K562 (cell line): ENCODE data around the gene UCP1. TPM values are rescaled to one million over a fixed set of nuclear protein-coding genes. Genes with fewer than 3 reads are reported as not detected.

Experiments used
- ATAC-seq: fragments of 200-7000 bp; cut with Tn5 transposase; 3 replicates; pipeline ENCODE4 v1.9.1; 2020; ENCODE audit warnings: moderate library complexity
- Bru-seq: library from RNA; stranded (reverse); fragments of 400-500 nt; gene quantifications from one replicate; lab custom pipeline; 2021; lab: Mats Ljungman, UMichigan
- BruChase-seq, 2 experiments: library from RNA; stranded (reverse); fragments of 400-500 nt; gene quantifications; one replicate each; lab custom pipeline; 2021; lab: Mats Ljungman, UMichigan
- BruUV-seq: library from RNA; stranded (reverse); fragments of 400-500 nt; replicated peaks from 2 replicates; lab custom pipeline; 2021; lab: Mats Ljungman, UMichigan
- CTCF ChIA-PET: fragments of 300-600 bp; formaldehyde crosslinking; extraction: SDS; loops from one replicate; lab custom pipeline; 2021; ENCODE audit warnings: low intra/inter-chr PET ratio; lab: Yijun Ruan, JAX
- POLR2A ChIA-PET: fragments of 300-600, 350-650 bp; sonication (Branson Sonifier 250); formaldehyde crosslinking; extraction: SDS; loops from one replicate; lab custom pipeline; 2021; ENCODE audit warnings: antibody characterized with exemption, inconsistent platforms; lab: Yijun Ruan, JAX
- DNase-seq, 4 experiments: peaks; one replicate each; pipeline versions ENCODE4 v3.0.0 to v3.0.0-alpha.2; 2011 to 2018; ENCODE audit warnings: low spot score in 3 of 4, mixed read lengths in 3 of 4; ENCODE audit errors: extremely low read depth in 1 of 4
- FAIRE-seq: peaks from 2 replicates; lab custom pipeline; 2011; peaks lifted over from hg19 to GRCh38; lab: Jason Lieb, UNC
- H2AFZ ChIP-seq: 2 replicates; pipeline ENCODE4 v1.6.0; 2011; ENCODE audit warnings: low read depth, low read length, control low read depth, inconsistent platforms
- H3K27ac ChIP-seq: fragments of 200-600 bp; 3 replicates; pipeline ENCODE4 v1.8.0; 2011; ENCODE audit warnings: low read depth, mild to moderate bottlenecking, control low read depth, inconsistent platforms, low read length, moderate library complexity, mixed read lengths; ENCODE audit errors: extremely low read depth
- H3K27me3 ChIP-seq, 2 experiments: fragments of 300-600 bp in 1 of 2; 2 replicates in 1 of 2; 3 replicates in 1 of 2; pipeline versions ENCODE4 v1.6.0 to v1.8.0; 2011; ENCODE audit warnings: inconsistent platforms in 2 of 2, low read length in 2 of 2, mild to moderate bottlenecking in 1 of 2, mixed read lengths in 1 of 2, moderate library complexity in 1 of 2; ENCODE audit not compliant: control insufficient read depth in 2 of 2, insufficient read depth in 2 of 2
- H3K36me3 ChIP-seq: fragments of 300-600 bp; 3 replicates; pipeline ENCODE4 v1.8.0; 2011; ENCODE audit warnings: mild to moderate bottlenecking, low read length, inconsistent platforms; ENCODE audit not compliant: control insufficient read depth, insufficient read depth
- H3K4me1 ChIP-seq, 2 experiments: fragments of 200-600 bp in 1 of 2; replicated peaks in 1 of 2; 2 replicates in 1 of 2; 3 replicates in 1 of 2; pipeline versions ENCODE4 v1.5.1 to v1.8.0; 2011; ENCODE audit warnings: inconsistent platforms in 2 of 2, low read length in 2 of 2, mild to moderate bottlenecking in 1 of 2, mixed read lengths in 1 of 2, moderate library complexity in 1 of 2; ENCODE audit not compliant: control insufficient read depth in 2 of 2, insufficient read depth in 2 of 2
- H3K4me2 ChIP-seq: 2 replicates; pipeline ENCODE4 v1.6.1; 2011; ENCODE audit warnings: low read length, control low read depth, inconsistent platforms, mixed read lengths; ENCODE audit not compliant: insufficient read depth
- H3K4me3 ChIP-seq: fragments of 200-600 bp; sonication (generic), shearing (Covaris generic); 2 replicates; pipeline ENCODE4 v1.5.1; 2016; ENCODE audit warnings: control low read depth, inconsistent platforms
- H3K79me2 ChIP-seq: fragments of 200-600 bp; 3 replicates; pipeline ENCODE4 v1.8.0; 2011; ENCODE audit warnings: low read length, inconsistent platforms; ENCODE audit not compliant: control insufficient read depth, insufficient read depth
- H3K9ac ChIP-seq, 2 experiments: 2 replicates each; pipeline versions ENCODE4 v1.6.0 to v1.6.1; 2011; ENCODE audit warnings: low read depth in 2 of 2, low read length in 2 of 2, control low read depth in 1 of 2, inconsistent platforms in 1 of 2, mild to moderate bottlenecking in 1 of 2, mixed read lengths in 1 of 2; ENCODE audit not compliant: insufficient read depth in 1 of 2
- H3K9me1 ChIP-seq: one replicate; pipeline ENCODE4 v1.6.0; 2011; ENCODE audit warnings: inconsistent platforms, mild to moderate bottlenecking, low read length, moderate library complexity; ENCODE audit not compliant: control insufficient read depth, insufficient read depth
- H3K9me3 ChIP-seq: replicated peaks from 2 replicates; pipeline ENCODE4 v1.5.1; 2011; ENCODE audit warnings: low read depth, low read length, inconsistent platforms; ENCODE audit not compliant: control insufficient read depth, insufficient read depth
- H4K20me1 ChIP-seq: replicated peaks from 2 replicates; pipeline ENCODE4 v1.6.1; 2011; ENCODE audit warnings: low read length, inconsistent platforms, mixed read lengths; ENCODE audit not compliant: control insufficient read depth, insufficient read depth
- CBX8 ChIP-seq: fragments of 200-600 bp; sonication (generic); IDR thresholded peaks from 2 replicates; pipeline ENCODE4 v1.6.1; 2012; ENCODE audit warnings: borderline replicate concordance, mixed run types, low read depth, mild to moderate bottlenecking, moderate library complexity, mixed read lengths, low read length, control low read depth, inconsistent platforms; ENCODE audit not compliant: poor library complexity, severe bottlenecking; ENCODE audit errors: extremely low read depth
- IFI16 ChIP-seq: fragments of 250-450 bp; sonication (Bioruptor Pico); IDR thresholded peaks from 2 replicates; pipeline ENCODE4 v2.1.2; 2022; ENCODE audit warnings: mild to moderate bottlenecking, inconsistent platforms
- NEUROD1 ChIP-seq: fragments of 150-350 bp; IDR thresholded peaks from 2 replicates; pipeline ENCODE4 v1.6.1; 2014; ENCODE audit warnings: borderline replicate concordance, low read length, low read depth; ENCODE audit not compliant: partially characterized antibody
- NFATC3 ChIP-seq: fragments of 450-650 bp; IDR thresholded peaks from 2 replicates; pipeline ENCODE4 v1.6.1; 2017; ENCODE audit warnings: mild to moderate bottlenecking
- PRMT5 ChIP-seq: sonication (generic); formaldehyde crosslinking; IDR thresholded peaks from 2 replicates; pipeline ENCODE4 v1.5.0; 2020; ENCODE audit warnings: missing genetic modification reagents
- SMARCB1 ChIP-seq: IDR thresholded peaks from 2 replicates; pipeline ENCODE4 v1.6.1; 2011; ENCODE audit warnings: improper control_type of control experiment, low read depth; ENCODE audit not compliant: insufficient read length
- ZBTB7A ChIP-seq: IDR thresholded peaks from 2 replicates; pipeline ENCODE4 v1.6.1; 2011; ENCODE audit warnings: low read depth, mild to moderate bottlenecking, low read length, moderate library complexity, borderline replicate concordance; ENCODE audit not compliant: control insufficient read depth
- ZFP1 ChIP-seq: fragments of 450-650 bp; formaldehyde crosslinking; IDR thresholded peaks from 2 replicates; pipeline ENCODE4 v1.4.0; 2020; ENCODE audit warnings: mild to moderate bottlenecking, mixed read lengths
- ZNF217 ChIP-seq: sonication (generic); formaldehyde crosslinking; IDR thresholded peaks from 2 replicates; pipeline ENCODE4 v1.8.0; 2022; ENCODE audit warnings: mild to moderate bottlenecking, missing genetic modification reagents
- ZNF717 ChIP-seq: fragments of 250-450 bp; sonication (Bioruptor Pico); IDR thresholded peaks from 2 replicates; pipeline ENCODE4 v1.5.0; 2021
- WGBS: fragments of 100-300 bp; shearing (Covaris generic); methylation state at CpG from one replicate; pipeline ENCODE4 v1.1.6; 2016; ENCODE audit warnings: low coverage, mixed read lengths; ENCODE audit not compliant: insufficient coverage; ENCODE audit errors: missing lambda C conversion rate; 5-methylcytosine and 5-hydroxymethylcytosine counted together
- in situ Hi-C: fragments of 300-500 bp; cut with MboI; formaldehyde crosslinking; loops from 4 replicates; pipeline ENCODE4 v1.15.0; 2018; ENCODE audit warnings: inconsistent platforms, mixed read lengths
- intact Hi-C: fragments of 100-400 bp; cut with micrococcal nuclease; formaldehyde crosslinking; loops from 2 replicates; pipeline ENCODE4 v1.14.2; 2022
- long read RNA-seq, 3 experiments: library from polyadenylated mRNA in 2 of 3; library from RNA in 1 of 3; unstranded in 2 of 3; stranded (forward) in 1 of 3; transcript quantifications; one replicate each; pipeline ENCODE4 v2.0.0, GENCODE V29; 2019 to 2022
- polyA minus RNA-seq, 3 experiments: library from RNA; depleted of rRNA, polyadenylated mRNA; stranded (reverse); fragments of >200 nt; gene quantifications; 2 replicates each; pipeline ENCODE4 v1.2.3, GENCODE V29; 2011
- polyA plus RNA-seq, 8 experiments: library from polyadenylated mRNA; depleted of rRNA in 4 of 8; stranded (reverse) in 5 of 8; unstranded in 3 of 8; fragments of >200 nt; fragmentation: Nextera tagmentation in 2 of 8; fragmentation: Illumina TruSeq in 1 of 8; extraction: Ambion mirVana in 2 of 8; extraction: Trizol in 1 of 8; gene quantifications; 2 replicates each; pipeline versions ENCODE4 v1.2.1 to v1.2.3, GENCODE V29; 2011 to 2014; ENCODE audit warnings: inconsistent platforms in 1 of 8, missing spikeins in 1 of 8
- total RNA-seq, 7 experiments: library from RNA; depleted of rRNA in 6 of 7; stranded (reverse); fragments of >200 nt in 6 of 7; fragmentation: Illumina TruSeq in 2 of 7; extraction: Trizol in 2 of 7; gene quantifications; 2 replicates each; pipeline versions ENCODE4 v1.2.1 to v1.2.3, GENCODE V29; 2011 to 2021; ENCODE audit warnings: low replicate concordance in 1 of 7

The UCP1 gene, protein sequence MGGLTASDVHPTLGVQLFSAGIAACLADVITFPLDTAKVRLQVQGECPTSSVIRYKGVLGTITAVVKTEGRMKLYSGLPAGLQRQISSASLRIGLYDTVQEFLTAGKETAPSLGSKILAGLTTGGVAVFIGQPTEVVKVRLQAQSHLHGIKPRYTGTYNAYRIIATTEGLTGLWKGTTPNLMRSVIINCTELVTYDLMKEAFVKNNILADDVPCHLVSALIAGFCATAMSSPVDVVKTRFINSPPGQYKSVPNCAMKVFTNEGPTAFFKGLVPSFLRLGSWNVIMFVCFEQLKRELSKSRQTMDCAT
- total RNA-seq (2011; cell fraction: chromatin; rRNA removed; ENCODE audit: low replicate concordance): not detected in 2 replicates
- not detected in 2 replicates for total RNA-seq (2011; cell fraction: nucleolus; rRNA removed)
- total RNA-seq (2011; cell fraction: nucleoplasm; rRNA removed): not detected in 2 replicates
- total RNA-seq (2014; rRNA removed) (not detected in 2 replicates), total RNA-seq (2014; rRNA removed; fragmentation: Illumina TruSeq; extraction: Trizol) (not detected in 2 replicates), total RNA-seq (2015; rRNA removed; fragmentation: Illumina TruSeq; extraction: Trizol) (not detected in 2 replicates), total RNA-seq (2021) (not detected in 2 replicates), polyA plus RNA-seq (2011; rRNA removed) (not detected in 2 replicates), polyA plus RNA-seq (2014; fragmentation: Illumina TruSeq; extraction: Trizol) (not detected in 2 replicates), polyA plus RNA-seq (2014; fragmentation: Nextera tagmentation; extraction: Ambion mirVana) (not detected), polyA plus RNA-seq (2014; rRNA removed) (not detected in 2 replicates), polyA minus RNA-seq (2011; rRNA and poly(A)+ RNA removed) (not detected in 2 replicates), Bru-seq, nascent RNA (not detected), BruChase-seq, experiment 1, labeled RNA remaining after a 2-hour chase (not detected), BruChase-seq, experiment 2, labeled RNA remaining after a 6-hour chase (not detected)
- not detected in 2 replicates for polyA plus RNA-seq (2011; cell fraction: cytosol; rRNA removed)
- polyA plus RNA-seq (2011; cell fraction: nucleus; rRNA removed): not detected in 2 replicates
- not detected in 2 replicates for polyA plus RNA-seq (2012)
- polyA minus RNA-seq (2011; cell fraction: cytosol; rRNA and poly(A)+ RNA removed): not detected in 2 replicates
- polyA minus RNA-seq (2011; cell fraction: nucleus; rRNA and poly(A)+ RNA removed): not detected in 2 replicates
- long read RNA-seq, experiment 1: 0 reads
- long read RNA-seq, experiment 2: 0 reads
- long read RNA-seq, experiment 3: 0 reads

DNA sequence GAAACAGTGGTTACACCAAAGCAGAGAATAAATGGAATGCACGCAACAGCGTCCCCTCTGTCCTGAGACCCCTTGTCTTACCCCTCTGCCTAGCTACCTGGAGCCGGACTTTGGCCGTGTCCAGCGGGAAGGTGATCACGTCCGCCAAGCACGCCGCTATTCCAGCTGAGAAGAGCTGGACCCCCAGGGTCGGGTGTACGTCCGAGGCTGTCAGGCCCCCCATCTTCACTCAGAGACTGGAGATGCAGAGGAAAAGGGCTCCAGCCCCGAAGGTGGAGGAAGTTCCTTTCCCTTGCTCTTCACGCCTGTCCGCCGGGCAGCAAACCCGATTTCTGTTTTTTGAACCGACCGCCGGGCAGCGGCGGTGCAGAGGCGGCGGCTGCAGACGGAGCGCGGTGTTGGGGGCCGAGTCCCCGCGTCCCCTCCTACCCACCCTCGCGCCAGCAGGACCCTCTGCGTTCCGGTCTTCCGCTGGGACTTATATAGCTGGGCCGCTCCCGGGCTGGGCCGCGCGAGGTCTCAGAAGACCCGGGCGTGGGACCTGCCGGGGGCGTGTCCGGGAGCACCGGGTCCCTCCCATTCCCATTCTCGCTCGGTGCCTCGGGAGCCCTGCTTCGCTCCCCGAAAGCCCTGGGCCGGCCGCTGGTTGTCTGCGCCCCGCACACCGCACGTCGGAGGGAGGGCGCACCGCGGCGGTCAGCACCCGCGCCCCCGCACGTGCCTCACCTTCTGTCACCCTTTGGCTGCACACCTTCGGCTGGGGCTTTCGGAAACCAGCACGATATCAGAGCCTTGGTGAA lies at the start of gene UCP1:
Gene UCP1, minus strand, starts transcription at position 455 of the 800 bp plus-strand sequence. Its CDS starts 232 bp downstream, at position 223.
- ChIA-PET POLR2A (interaction anchor here (1.0 kb wide), 1 partner anchor 12 kb away, joined by 3 read pairs; no protein-coding TSS in a partner anchor), CTCF (no interaction called here)
- TF ChIP-seq PRMT5 (CRISPR knock-in tag) (no peak), ZFP1 (CRISPR knock-in tag) (no peak), SMARCB1 (no peak), NFATC3 (no peak), ZBTB7A (no peak), NEUROD1 (no peak), IFI16 (CRISPR knock-in tag) (no peak), ZNF717 (no peak), ZNF217 (CRISPR knock-in tag) (no peak), CBX8 (no peak)
- Histone ChIP-seq H4K20me1 (no peaks in the 10 kb centered on the region), H3K9me1 (no peaks in the 10 kb centered on the region), H3K27me3 (peaks cover 23 to 27% of the 10 kb centered on the region in 2 experiments), H3K4me3 (no peak within 1 kb of the TSS), H2AFZ (no peak within 1 kb of the TSS), H3K4me1 (peaks cover 0 to 6% of the 10 kb centered on the region in 2 experiments; a peak in 1 of 5 replicates), H3K27ac (no peak within 1 kb of the TSS), H3K36me3 (no peaks in the 10 kb centered on the region), H3K9me3 (no peaks in the 10 kb centered on the region), H3K4me2 (no peak within 1 kb of the TSS), H3K9ac (no peak within 1 kb of the TSS), H3K79me2 (no peaks in the 10 kb centered on the region)
- DNase-seq: no peak
- WGBS: 21% methylated on average over 39 of the region's 69 CpGs
- BruUV-seq: no TSS peak
- intact Hi-C loops: no loop called here
- FAIRE-seq: no peak
- no peak for ATAC-seq
- in situ Hi-C loops: no loop called here
